Naive thymus-derived CD4-positive, alpha-beta T cell (primary cell): ENCODE measurements around the gene PTPRT. TPM values are rescaled to one million over a fixed set of nuclear protein-coding genes. Genes with fewer than 3 reads are reported as not detected.

Source experiments
- ATAC-seq: fragments of 150-1000 bp; cut with Tn5 transposase; 2 replicates; pipeline ENCODE4 v1.10.0; 2021; ENCODE audit warnings: mild to moderate bottlenecking, moderate library complexity
- CTCF ChIA-PET: fragments of 350-600 bp; sonication (Branson Sonifier 250); formaldehyde crosslinking; loops from one replicate; lab custom pipeline; 2021; ENCODE audit warnings: antibody characterized with exemption; lab: Charles Lee
- POLR2A ChIA-PET: fragments of 350-600 bp; sonication (Branson Sonifier 250); formaldehyde crosslinking; loops from one replicate; lab custom pipeline; 2021; ENCODE audit warnings: antibody characterized with exemption, inconsistent platforms; lab: Charles Lee
- DNase-seq, 9 donors: peaks; one replicate each; pipeline versions ENCODE4 v3.0.0 to v3.0.0-alpha.2; 2020 to 2022; ENCODE audit warnings: mixed read lengths in 1 of 9
- H3K27ac ChIP-seq: one replicate; pipeline ENCODE4 v1.7.0; 2013; ENCODE audit warnings: mild to moderate bottlenecking, low read depth, low read length, moderate library complexity
- H3K27me3 ChIP-seq, 2 donors: one replicate each; pipeline ENCODE4 v1.7.0; 2013; ENCODE audit warnings: low read length in 2 of 2, mild to moderate bottlenecking in 2 of 2, moderate library complexity in 2 of 2; ENCODE audit not compliant: control insufficient read depth in 2 of 2, insufficient read depth in 2 of 2
- H3K36me3 ChIP-seq, 3 experiments: 1 replicate in 2 of 3; 2 replicates in 1 of 3; pipeline ENCODE4 v1.7.0; 2013; ENCODE audit warnings: low read length in 3 of 3, mild to moderate bottlenecking in 3 of 3, moderate library complexity in 1 of 3; ENCODE audit not compliant: insufficient read depth in 3 of 3, control insufficient read depth in 2 of 3
- H3K4me1 ChIP-seq, 2 donors: one replicate each; pipeline ENCODE4 v1.7.0; 2013; ENCODE audit warnings: low read length in 2 of 2, mild to moderate bottlenecking in 2 of 2, moderate library complexity in 1 of 2; ENCODE audit not compliant: control insufficient read depth in 2 of 2, insufficient read depth in 2 of 2
- H3K4me3 ChIP-seq: 2 replicates; pipeline ENCODE4 v1.7.0; 2013; ENCODE audit warnings: mild to moderate bottlenecking, low read length
- H3K9me3 ChIP-seq, 3 experiments: 1 replicate in 2 of 3; 2 replicates in 1 of 3; pipeline ENCODE4 v1.7.0; 2013; ENCODE audit warnings: low read length in 3 of 3; ENCODE audit not compliant: control insufficient read depth in 2 of 3
- H3K27ac Mint-ChIP-seq, 9 donors: one replicate each; pipeline ENCODE4 v1.8.0; 2020 to 2022; ENCODE audit warnings: mixed read lengths in 9 of 9, mild to moderate bottlenecking in 8 of 9, moderate library complexity in 5 of 9, inconsistent platforms in 2 of 9
- H3K27me3 Mint-ChIP-seq, 5 donors: one replicate each; pipeline ENCODE4 v1.8.0; 2021 to 2022; ENCODE audit warnings: mixed read lengths in 5 of 5, mild to moderate bottlenecking in 1 of 5
- H3K36me3 Mint-ChIP-seq, 5 donors: one replicate each; pipeline ENCODE4 v1.8.0; 2020 to 2022; ENCODE audit warnings: mixed read lengths in 5 of 5, mild to moderate bottlenecking in 3 of 5, inconsistent platforms in 1 of 5
- H3K4me1 Mint-ChIP-seq, 7 donors: one replicate each; pipeline ENCODE4 v1.8.0; 2020 to 2022; ENCODE audit warnings: mixed read lengths in 7 of 7, mild to moderate bottlenecking in 3 of 7, inconsistent platforms in 1 of 7
- H3K4me3 Mint-ChIP-seq, 10 donors: one replicate each; pipeline ENCODE4 v1.8.0; 2020 to 2022; ENCODE audit warnings: mild to moderate bottlenecking in 10 of 10, mixed read lengths in 10 of 10, moderate library complexity in 6 of 10, inconsistent platforms in 2 of 10
- H3K9me3 Mint-ChIP-seq, 11 donors: one replicate each; pipeline ENCODE4 v1.8.0; 2020 to 2022; ENCODE audit warnings: mixed read lengths in 11 of 11, mild to moderate bottlenecking in 4 of 11, inconsistent platforms in 1 of 11, moderate library complexity in 1 of 11
- intact Hi-C, 2 donors: fragments of 100-400 bp; cut with micrococcal nuclease; formaldehyde crosslinking; loops; one replicate each; pipeline ENCODE4 v1.15.1; 2023
- polyA plus RNA-seq, 2 donors: library from polyadenylated mRNA; unstranded; fragments of 300-500 nt; fragmentation: Illumina TruSeq; gene quantifications; one replicate each; pipeline ENCODE4 v1.2.3, GENCODE V29; 2021
- total RNA-seq, 6 experiments: library from RNA in 5 of 6; stranded (reverse) in 5 of 6; gene quantifications; 1 replicate in 5 of 6; 2 replicates in 1 of 6; pipeline ENCODE4 v1.2.3 and lab custom pipeline; 2021 to 2026

Gene PTPRT
- total and polyA plus RNA-seq, 7 experiments from 2014 or later, result not detected

DNA sequence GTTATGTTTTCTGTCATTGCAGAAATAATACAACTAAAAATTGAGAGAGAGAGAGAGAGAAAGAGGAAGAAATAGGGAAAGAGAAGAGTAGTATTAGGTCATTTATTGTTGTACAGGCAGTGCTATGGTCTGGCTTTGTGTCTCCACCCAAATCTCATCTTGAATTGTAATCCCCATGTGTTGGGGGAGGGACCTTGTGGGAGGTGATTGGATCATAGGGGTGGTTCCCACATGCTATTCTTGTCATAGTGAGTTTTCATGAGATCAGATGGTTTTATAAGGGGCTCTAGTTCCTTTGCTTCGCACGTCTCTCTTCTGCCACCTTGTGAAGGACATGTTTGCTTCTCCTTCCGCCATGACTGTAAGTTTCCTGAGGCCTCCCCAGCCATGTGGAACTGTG is 894.1 kb downstream of the PTPRT start:
- H3K4me3 Mint-ChIP-seq, result no peak overlapping the region
- peaks cover 0 to 4% (median 0%) of the 10 kb centered on the region in 5 donors for H3K27me3 Mint-ChIP-seq
- intact Hi-C loops, result no loop called here
- no peaks in the 10 kb centered on the region for H3K36me3 Mint-ChIP-seq
- no peak for DNase-seq
- CTCF ChIA-PET, result no interaction called here
- ATAC-seq, result no peak
- Histone ChIP-seq H3K4me1 (no peaks in the 10 kb centered on the region), H3K4me3 (no peak overlapping the region), H3K27ac (no peak overlapping the region), H3K27me3 (no peaks in the 10 kb centered on the region), H3K9me3 (no peaks in the 10 kb centered on the region), H3K36me3 (no peaks in the 10 kb centered on the region)
- POLR2A ChIA-PET, result no interaction called here
- H3K9me3 Mint-ChIP-seq, result peaks cover 0 to 16% (median 0%) of the 10 kb centered on the region in 11 donors
- H3K4me1 Mint-ChIP-seq, result no peaks in the 10 kb centered on the region
- no peak overlapping the region for H3K27ac Mint-ChIP-seq

DNA sequence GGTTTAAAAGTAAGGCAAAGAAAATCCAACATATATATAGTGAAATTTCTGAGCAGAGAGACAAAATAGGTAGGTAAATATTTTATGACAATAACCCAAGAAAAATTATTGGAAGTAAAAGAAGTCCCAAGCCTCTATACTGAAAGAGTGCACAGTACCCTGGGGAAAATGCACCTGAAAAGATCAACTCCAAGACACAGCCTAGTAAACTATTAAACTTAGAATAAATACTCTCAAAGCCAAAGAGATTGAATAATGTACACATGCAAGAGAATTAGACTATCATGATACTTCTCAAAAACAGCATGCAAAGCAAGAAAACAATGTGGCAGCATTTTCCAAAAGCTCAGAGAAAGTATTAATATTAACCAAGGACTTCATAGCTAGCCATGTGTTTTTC is 894.7 kb downstream of the PTPRT start:
- H3K4me3 ChIP-seq, result no peak overlapping the region
- H3K9me3 ChIP-seq, result no peaks in the 10 kb centered on the region
- intact Hi-C loops, result no loop called here
- Mint-ChIP-seq H3K4me1 (no peaks in the 10 kb centered on the region), H3K9me3 (peaks cover 0 to 17% (median 0%) of the 10 kb centered on the region in 11 donors), H3K4me3 (no peak overlapping the region), H3K36me3 (no peaks in the 10 kb centered on the region), H3K27ac (no peak overlapping the region), H3K27me3 (peaks cover 0 to 4% (median 0%) of the 10 kb centered on the region in 5 donors)
- POLR2A ChIA-PET, result no interaction called here
- no peaks in the 10 kb centered on the region for H3K4me1 ChIP-seq
- DNase-seq (no peak), ATAC-seq (no peak)
- H3K27ac ChIP-seq, result no peak overlapping the region
- H3K36me3 ChIP-seq, result no peaks in the 10 kb centered on the region
- H3K27me3 ChIP-seq, result no peaks in the 10 kb centered on the region
- CTCF ChIA-PET, result no interaction called here

DNA sequence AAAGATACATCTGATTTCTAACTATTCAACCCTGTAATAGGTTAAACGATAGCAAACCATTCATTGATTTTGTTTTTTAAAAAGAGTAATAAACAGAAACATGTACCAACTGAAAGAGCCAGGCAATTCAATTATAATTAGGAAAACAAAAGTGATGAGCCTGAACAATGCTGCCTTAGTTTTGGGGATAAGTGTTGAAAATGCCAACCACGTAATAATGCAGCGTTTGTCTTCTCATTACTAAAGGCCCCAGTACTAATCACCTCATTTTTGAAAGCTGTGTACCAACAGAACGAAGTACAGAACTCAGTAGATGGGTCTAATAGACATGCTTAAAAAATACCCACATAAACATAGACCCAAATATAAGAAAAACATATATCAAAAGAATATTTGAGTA is 907.9 kb downstream of the PTPRT start:
- Histone ChIP-seq H3K27ac (no peak overlapping the region), H3K36me3 (no peaks in the 10 kb centered on the region), H3K27me3 (no peaks in the 10 kb centered on the region), H3K9me3 (no peaks in the 10 kb centered on the region), H3K4me1 (no peaks in the 10 kb centered on the region), H3K4me3 (no peak overlapping the region)
- ChIA-PET CTCF (no interaction called here), POLR2A (no interaction called here)
- intact Hi-C loops, result no loop called here
- Mint-ChIP-seq H3K27me3 (no peaks in the 10 kb centered on the region), H3K36me3 (no peaks in the 10 kb centered on the region), H3K27ac (no peak overlapping the region), H3K4me1 (no peaks in the 10 kb centered on the region), H3K9me3 (peaks cover 0 to 30% (median 7%) of the 10 kb centered on the region in 11 donors), H3K4me3 (no peak overlapping the region)
- no peak for DNase-seq
- ATAC-seq, result no peak

DNA sequence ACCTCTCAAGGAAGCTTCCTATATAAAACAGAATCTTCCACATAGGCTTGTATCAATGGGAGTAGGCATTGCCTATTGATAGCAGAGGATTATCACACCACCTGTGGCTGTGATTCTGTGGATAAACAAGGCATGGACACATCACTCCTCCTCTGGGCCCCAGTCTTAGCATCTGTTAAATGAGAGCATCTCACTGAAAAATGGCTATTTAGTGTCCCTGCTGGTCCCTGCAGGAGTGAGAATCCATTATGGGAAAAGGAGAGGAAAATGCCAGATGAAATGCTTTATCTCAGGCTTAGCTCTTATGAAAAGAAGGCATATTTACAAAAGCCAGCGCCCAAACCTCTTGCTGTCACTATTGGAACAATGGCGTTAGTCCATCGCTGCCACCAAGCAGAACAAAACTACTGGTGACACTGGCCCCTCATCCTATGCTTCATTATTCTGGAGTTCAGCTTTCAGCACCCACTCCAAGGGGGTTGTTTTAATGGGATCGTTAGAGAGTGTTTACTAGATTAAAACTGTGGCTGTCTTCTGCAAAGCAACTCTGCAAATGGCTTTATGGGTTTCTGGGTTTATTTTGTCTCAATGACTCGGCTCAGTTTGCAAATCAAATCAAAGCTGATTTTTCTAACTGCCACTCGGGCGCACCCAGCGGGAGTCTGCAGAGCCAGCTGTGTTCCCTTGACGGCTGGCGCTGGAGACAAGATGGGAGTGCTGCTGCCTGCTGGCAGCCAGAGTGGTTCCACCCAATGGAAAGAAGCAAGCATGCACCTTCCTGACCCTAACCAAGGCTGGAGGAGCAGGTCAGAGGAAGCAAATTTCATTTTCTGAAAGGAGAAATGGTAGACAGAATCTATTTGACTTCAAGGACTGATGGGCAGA is 912.7 kb downstream of the PTPRT start:
- Mint-ChIP-seq H3K27me3 (no peaks in the 10 kb centered on the region), H3K36me3 (no peaks in the 10 kb centered on the region), H3K4me1 (no peaks in the 10 kb centered on the region), H3K27ac (no peak overlapping the region), H3K9me3 (peaks cover 0 to 24% (median 4%) of the 10 kb centered on the region in 11 donors), H3K4me3 (no peak overlapping the region)
- H3K4me1 ChIP-seq, result no peaks in the 10 kb centered on the region
- no peaks in the 10 kb centered on the region for H3K9me3 ChIP-seq
- intact Hi-C loops, result no loop called here
- DNase-seq, result no peak
- ChIA-PET CTCF (no interaction called here), POLR2A (no interaction called here)
- no peak for ATAC-seq
- no peaks in the 10 kb centered on the region for H3K27me3 ChIP-seq
- H3K27ac ChIP-seq, result no peak overlapping the region
- H3K4me3 ChIP-seq, result no peak overlapping the region
- no peaks in the 10 kb centered on the region for H3K36me3 ChIP-seq

DNA sequence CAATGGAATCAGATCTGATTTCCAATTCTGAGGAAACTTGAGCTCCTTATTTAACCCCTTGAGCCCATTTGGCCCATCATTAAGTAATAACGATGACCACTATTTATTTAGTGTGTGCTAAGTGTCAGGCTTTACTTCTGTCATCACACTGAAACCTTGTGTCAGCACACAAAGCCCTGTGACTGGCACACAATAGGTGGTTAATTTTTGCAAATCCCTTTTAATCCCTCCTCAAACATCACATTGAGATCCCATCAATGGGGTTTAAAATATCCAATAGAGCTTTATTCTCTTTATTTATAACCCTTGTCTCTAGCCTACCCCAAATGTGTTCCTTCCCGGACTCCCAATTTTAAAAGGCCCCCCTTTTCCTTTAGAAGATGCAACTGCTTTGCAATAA is 914.7 kb downstream of the PTPRT start:
- H3K9me3 Mint-ChIP-seq, result peaks cover 0 to 18% (median 4%) of the 10 kb centered on the region in 11 donors
- no peak overlapping the region for H3K4me3 Mint-ChIP-seq

DNA sequence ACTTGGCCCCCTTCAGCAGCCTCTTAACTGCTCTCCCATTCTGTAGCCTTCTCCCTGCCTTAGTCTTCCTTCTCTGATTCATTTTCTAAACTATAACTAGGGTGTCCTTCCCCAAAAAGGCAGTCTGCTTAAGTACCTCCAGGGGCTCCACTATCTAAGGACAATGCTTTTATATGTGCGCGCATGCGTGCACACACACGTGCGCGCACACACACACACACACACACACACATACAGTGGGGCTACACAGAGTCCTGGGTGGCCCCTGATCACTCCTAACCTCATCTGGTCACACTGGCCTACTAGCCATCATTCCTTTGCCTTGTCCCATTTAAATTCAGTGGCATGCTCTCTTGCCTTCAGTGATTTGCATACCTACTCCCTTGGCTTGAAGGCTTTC is 917.2 kb downstream of the PTPRT start:
- Histone ChIP-seq H3K36me3 (no peaks in the 10 kb centered on the region), H3K4me1 (no peaks in the 10 kb centered on the region), H3K9me3 (no peaks in the 10 kb centered on the region), H3K27me3 (no peaks in the 10 kb centered on the region), H3K27ac (no peak overlapping the region), H3K4me3 (no peak overlapping the region)
- no peaks in the 10 kb centered on the region for H3K27me3 Mint-ChIP-seq
- DNase-seq, result no peak
- CTCF ChIA-PET, result no interaction called here
- H3K36me3 Mint-ChIP-seq, result no peaks in the 10 kb centered on the region
- peaks cover 0 to 11% (median 3%) of the 10 kb centered on the region in 11 donors for H3K9me3 Mint-ChIP-seq
- intact Hi-C loops, result no loop called here
- no peaks in the 10 kb centered on the region for H3K4me1 Mint-ChIP-seq
- no peak for ATAC-seq
- no peak overlapping the region for H3K4me3 Mint-ChIP-seq
- POLR2A ChIA-PET, result no interaction called here
- H3K27ac Mint-ChIP-seq, result no peak overlapping the region

More for the DNA sequence above, 914.7 kb downstream of the PTPRT start:
- Histone ChIP-seq H3K4me3 (no peak overlapping the region), H3K27ac (no peak overlapping the region), H3K36me3 (no peaks in the 10 kb centered on the region), H3K9me3 (no peaks in the 10 kb centered on the region), H3K4me1 (no peaks in the 10 kb centered on the region), H3K27me3 (no peaks in the 10 kb centered on the region)
- ChIA-PET POLR2A (no interaction called here), CTCF (no interaction called here)
- ATAC-seq, result no peak
- Mint-ChIP-seq H3K27ac (no peak overlapping the region), H3K27me3 (no peaks in the 10 kb centered on the region), H3K4me1 (no peaks in the 10 kb centered on the region), H3K36me3 (no peaks in the 10 kb centered on the region)
- intact Hi-C loops, result no loop called here
- DNase-seq, result no peak

DNA sequence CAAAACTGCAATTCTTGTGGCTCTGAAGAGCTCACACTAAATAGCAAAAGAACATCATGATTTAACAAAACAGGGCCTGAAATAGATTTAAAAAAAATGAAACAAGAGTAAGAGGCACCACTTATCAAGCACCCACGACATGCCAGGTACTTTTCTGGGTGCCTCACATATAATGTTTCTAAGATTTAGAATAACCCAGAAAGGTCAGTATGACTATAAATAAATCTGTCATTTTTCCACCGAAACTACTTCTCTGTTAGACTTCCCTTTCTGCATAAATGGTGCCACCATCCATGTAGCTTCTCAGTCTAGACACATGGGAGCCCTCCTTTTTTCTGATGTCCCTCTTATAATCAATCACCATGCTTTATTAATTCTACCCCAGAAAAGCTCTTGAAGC is 919.2 kb downstream of the PTPRT start:
- H3K36me3 ChIP-seq, result no peaks in the 10 kb centered on the region
- H3K27ac ChIP-seq, result no peak overlapping the region
- no peaks in the 10 kb centered on the region for H3K4me1 ChIP-seq
- POLR2A ChIA-PET, result no interaction called here
- no peaks in the 10 kb centered on the region for H3K27me3 Mint-ChIP-seq
- CTCF ChIA-PET, result no interaction called here
- intact Hi-C loops, result no loop called here
- peaks cover 0 to 11% (median 0%) of the 10 kb centered on the region in 11 donors for H3K9me3 Mint-ChIP-seq
- no peaks in the 10 kb centered on the region for H3K9me3 ChIP-seq
- no peak for ATAC-seq
- H3K4me1 Mint-ChIP-seq, result no peaks in the 10 kb centered on the region
- H3K27me3 ChIP-seq, result no peaks in the 10 kb centered on the region
- no peak for DNase-seq
- no peak overlapping the region for H3K4me3 ChIP-seq
- H3K36me3 Mint-ChIP-seq, result no peaks in the 10 kb centered on the region
- no peak overlapping the region for H3K27ac Mint-ChIP-seq
- no peak overlapping the region for H3K4me3 Mint-ChIP-seq
